GM12878 (cell line): ENCODE data around the gene BIRC5. TPM values are rescaled to one million over a fixed set of nuclear protein-coding genes. Genes with fewer than 3 reads are reported as not detected.

Experiments used
- CBX5 ChIP-seq: sonication (generic); IDR thresholded peaks from 2 replicates; pipeline ENCODE4 v1.6.1; 2016; ENCODE audit warnings: low read depth, moderate library complexity, mild to moderate bottlenecking, inconsistent platforms
- EED ChIP-seq: sonication (generic); IDR thresholded peaks from 2 replicates; pipeline ENCODE4 v1.6.1; 2016; ENCODE audit warnings: antibody characterized with exemption, low read depth
- HSF1 ChIP-seq: fragments of 150-350 bp; IDR thresholded peaks from 2 replicates; pipeline ENCODE4 v1.6.1; 2014; ENCODE audit warnings: mild to moderate bottlenecking, low read depth, low read length
- NFYB ChIP-seq: IDR thresholded peaks from 2 replicates; pipeline ENCODE4 v1.6.1; 2011; ENCODE audit warnings: low read depth, mild to moderate bottlenecking, low read length, improper control_type of control experiment, moderate library complexity; ENCODE audit not compliant: insufficient read depth
- POLR2AphosphoS2 ChIP-seq: IDR thresholded peaks from 2 replicates; pipeline ENCODE4 v1.6.1; 2011; ENCODE audit warnings: low read depth, mild to moderate bottlenecking, low read length, improper control_type of control experiment, moderate library complexity
- YBX1 ChIP-seq: fragments of 450-650 bp; IDR thresholded peaks from 2 replicates; pipeline ENCODE4 v1.6.1; 2016; ENCODE audit warnings: antibody characterized with exemption
- ZBED1 ChIP-seq: IDR thresholded peaks from 2 replicates; pipeline ENCODE4 v1.6.1; 2016; ENCODE audit warnings: borderline replicate concordance
- ZBTB11 ChIP-seq: fragments of 450-650 bp; formaldehyde crosslinking; IDR thresholded peaks from 2 replicates; pipeline ENCODE4 v1.5.0; 2022; ENCODE audit warnings: mild to moderate bottlenecking, missing genetic modification characterization
- polyA plus RNA-seq, 11 experiments: library from polyadenylated mRNA; depleted of rRNA in 4 of 11; unstranded in 6 of 11; stranded (reverse) in 5 of 11; fragments of >200 nt; fragmentation: Nextera tagmentation in 4 of 11; fragmentation: Illumina TruSeq in 1 of 11; extraction: Ambion mirVana in 4 of 11; extraction: Trizol in 1 of 11; gene quantifications; 1 replicate in 1 of 11; 2 replicates in 10 of 11; pipeline versions ENCODE4 v1.2.1 to v1.2.3, GENCODE V29; 2011 to 2016; ENCODE audit warnings: inconsistent platforms in 2 of 11, missing spikeins in 2 of 11, low read depth in 1 of 11
- total RNA-seq, 4 experiments: library from RNA; depleted of rRNA in 3 of 4; stranded (reverse); fragments of >200 nt in 3 of 4; fragmentation: Illumina TruSeq in 1 of 4; extraction: Trizol in 1 of 4; gene quantifications; 2 replicates each; pipeline versions ENCODE4 v1.2.1 to v1.2.3, GENCODE V29; 2013 to 2021

BIRC5 gene
- total and polyA plus RNA-seq, 10 of the 15 experiments (the other 5 are each of a cell fraction or from before 2014, with no cell fraction given) = 41.0 to 175 (median 90.8) TPM

GRCh38 chr17:78241277-78242023 is 27.4 kb downstream of the BIRC5 start (continued):
- no peak for TF ChIP-seq CBX5
- no peak for TF ChIP-seq HSF1
- no peak for TF ChIP-seq EED
- peak; percentile 90 for TF ChIP-seq NFYB
- no peak for TF ChIP-seq ZBED1
- no peak for TF ChIP-seq POLR2AphosphoS2
- TF ChIP-seq ZBTB11 (CRISPR knock-in tag) = no peak
- no peak for TF ChIP-seq YBX1
